A549 (cell line): Measurements from ENCODE around the gene PELI2. TPM values are rescaled to one million over a fixed set of nuclear protein-coding genes. Genes with fewer than 3 reads are reported as not detected.

ENCODE experiments used
- ATAC-seq, 2 experiments: fragments of 200-7000 bp in 1 of 2; fragments of >200 bp in 1 of 2; cut with Nextera tagmentation in 1 of 2; cut with Tn5 transposase in 1 of 2; 3 replicates each; pipeline versions ENCODE4 v1.8.0 to v1.9.1; 2018 to 2020; ENCODE audit warnings: mild to moderate bottlenecking in 1 of 2, moderate library complexity in 1 of 2
- CTCF ChIA-PET: fragments of 300-600 bp; sonication (Branson Sonifier 250); formaldehyde crosslinking; extraction: SDS; loops from one replicate; lab custom pipeline; 2021; ENCODE audit warnings: antibody characterized with exemption, inconsistent platforms; lab: Yijun Ruan, JAX
- POLR2A ChIA-PET: fragments of 350-600 bp; formaldehyde crosslinking; extraction: SDS; loops from one replicate; lab custom pipeline; 2021; ENCODE audit warnings: antibody characterized with exemption, inconsistent platforms; lab: Yijun Ruan, JAX
- DNase-seq, 2 experiments: peaks; one replicate each; pipeline versions ENCODE4 v3.0.0 to v3.0.0-alpha.2; 2011 to 2016; ENCODE audit warnings: low read depth in 1 of 2, low spot score in 1 of 2
- FAIRE-seq: peaks from 2 replicates; lab custom pipeline; 2011; peaks lifted over from hg19 to GRCh38; lab: Jason Lieb, UNC
- H3K27ac ChIP-seq, 2 experiments: fragments of >200 bp; sonication (Bioruptor Twin); formaldehyde crosslinking; 3 replicates each; pipeline ENCODE4 v1.5.1; 2016 to 2017
- H3K4me1 ChIP-seq: fragments of >200 bp; sonication (Bioruptor Twin); formaldehyde crosslinking; 3 replicates; pipeline ENCODE4 v1.6.1; 2016
- H3K4me2 ChIP-seq: fragments of >200 bp; sonication (Bioruptor Twin); formaldehyde crosslinking; 3 replicates; pipeline ENCODE4 v1.6.1; 2016
- H3K4me3 ChIP-seq: fragments of >200 bp; sonication (Bioruptor Twin); formaldehyde crosslinking; 3 replicates; pipeline ENCODE4 v1.5.1; 2016
- H3K9me3 ChIP-seq: fragments of >200 bp; sonication (Bioruptor Twin); formaldehyde crosslinking; 3 replicates; pipeline ENCODE4 v1.6.1; 2016
- BHLHE40 ChIP-seq: IDR thresholded peaks from 2 replicates; pipeline ENCODE4 v1.6.1; 2012; ENCODE audit warnings: low read depth, low read length, inconsistent platforms
- CBX2 ChIP-seq: fragments of 200-600 bp; sonication (generic); IDR thresholded peaks from 2 replicates; pipeline ENCODE4 v1.6.1; 2016; ENCODE audit warnings: low read depth, mild to moderate bottlenecking, borderline replicate concordance
- CHD2 ChIP-seq: fragments of 150-350 bp; IDR thresholded peaks from 2 replicates; pipeline ENCODE4 v1.6.1; 2014; ENCODE audit warnings: low read length; ENCODE audit not compliant: partially characterized antibody
- EP300 ChIP-seq, 2 experiments: fragments of >200 bp; sonication (Bioruptor Twin); formaldehyde crosslinking; IDR thresholded peaks; 2 replicates in 1 of 2; 3 replicates in 1 of 2; pipeline ENCODE4 v1.6.1; 2016 to 2017
- ESRRA ChIP-seq: fragments of 150-350 bp; IDR thresholded peaks from 2 replicates; pipeline ENCODE4 v1.6.1; 2014; ENCODE audit warnings: mild to moderate bottlenecking, low read length, borderline replicate concordance
- GATA3 ChIP-seq: IDR thresholded peaks from 2 replicates; pipeline ENCODE4 v1.6.1; 2012; ENCODE audit warnings: borderline replicate concordance
- HDAC2 ChIP-seq: fragments of 200-600 bp; sonication (generic); IDR thresholded peaks from 2 replicates; pipeline ENCODE4 v1.6.1; 2016
- HOXB13 ChIP-seq: fragments of 250-450 bp; sonication (Bioruptor Pico); IDR thresholded peaks from 2 replicates; pipeline ENCODE4 v1.5.0; 2020; ENCODE audit warnings: low read depth, mild to moderate bottlenecking, moderate library complexity
- KDM1A ChIP-seq: fragments of 200-600 bp; sonication (generic); IDR thresholded peaks from 2 replicates; pipeline ENCODE4 v1.6.1; 2016; ENCODE audit warnings: low read depth, mild to moderate bottlenecking
- KDM5A ChIP-seq: fragments of 200-600 bp; sonication (generic); IDR thresholded peaks from 2 replicates; pipeline ENCODE4 v1.6.1; 2016; ENCODE audit warnings: antibody characterized with exemption, mild to moderate bottlenecking
- MAFK ChIP-seq: fragments of 450-650 bp; IDR thresholded peaks from 2 replicates; pipeline ENCODE4 v1.6.1; 2014; ENCODE audit not compliant: partially characterized antibody
- MAZ ChIP-seq: fragments of 150-350 bp; IDR thresholded peaks from 2 replicates; pipeline ENCODE4 v1.6.1; 2014; ENCODE audit warnings: antibody characterized with exemption, low read depth, low read length, borderline replicate concordance
- NFE2L2 ChIP-seq: fragments of 150-350 bp; conservative IDR thresholded peaks from 2 replicates; pipeline ENCODE4 v1.6.1; 2014; ENCODE audit warnings: low read length
- RAD21 ChIP-seq, 2 experiments: fragments of >200 bp in 1 of 2; sonication (Bioruptor Twin) in 1 of 2; formaldehyde crosslinking in 1 of 2; IDR thresholded peaks in 1 of 2; conservative IDR thresholded peaks in 1 of 2; 2 replicates in 1 of 2; 3 replicates in 1 of 2; pipeline ENCODE4 v1.6.1; 2012 to 2018; ENCODE audit warnings: inconsistent platforms in 1 of 2
- RARB ChIP-seq: fragments of 250-450 bp; sonication (Bioruptor Pico); IDR thresholded peaks from 2 replicates; pipeline ENCODE4 v1.8.0; 2021; ENCODE audit warnings: mild to moderate bottlenecking, moderate library complexity
- RCOR1 ChIP-seq: fragments of 150-350 bp; IDR thresholded peaks from 2 replicates; pipeline ENCODE4 v1.6.1; 2014; ENCODE audit warnings: antibody characterized with exemption, low read length, low read depth
- RFX5 ChIP-seq: fragments of 450-650 bp; IDR thresholded peaks from 2 replicates; pipeline ENCODE4 v1.7.1; 2014; ENCODE audit warnings: antibody characterized with exemption, mild to moderate bottlenecking, moderate library complexity
- TP53 ChIP-seq: fragments of 250-450 bp; sonication (Bioruptor Pico); IDR thresholded peaks from 2 replicates; pipeline ENCODE4 v1.5.0; 2021; ENCODE audit warnings: mild to moderate bottlenecking, moderate library complexity
- ZC3H11A ChIP-seq: fragments of 450-650 bp; IDR thresholded peaks from 2 replicates; pipeline ENCODE4 v1.6.1; 2014; ENCODE audit warnings: antibody characterized with exemption, mild to moderate bottlenecking
- WGBS: methylation state at CpG from one replicate; pipeline ENCODE4 v1.1.6; 2017; ENCODE audit errors: missing lambda C conversion rate; 5-methylcytosine and 5-hydroxymethylcytosine counted together
- polyA plus RNA-seq, 4 experiments: library from polyadenylated mRNA; depleted of rRNA in 3 of 4; stranded (reverse); fragments of >200 nt; fragmentation: RNase III in 1 of 4; extraction: RNeasy Plus Mini Kit Qiagen cat#74134 plus additional on column Dnase treatment in 1 of 4; gene quantifications; 2 replicates in 3 of 4; 3 replicates in 1 of 4; pipeline ENCODE4 v1.2.3, GENCODE V29; 2011 to 2017
- TF ChIP-seq, protein P1 (sequence below): fragments of 250-450 bp; sonication (Bioruptor Pico); IDR thresholded peaks from 2 replicates; pipeline ENCODE4 v1.5.0; 2021; ENCODE audit warnings: mild to moderate bottlenecking, moderate library complexity, borderline replicate concordance
- TF ChIP-seq, protein P2 (sequence below): fragments of 450-650 bp; IDR thresholded peaks from 2 replicates; pipeline ENCODE4 v1.6.1; 2014; ENCODE audit warnings: antibody characterized with exemption
- TF ChIP-seq, protein P3 (sequence below): fragments of 150-350 bp; IDR thresholded peaks from 2 replicates; pipeline ENCODE4 v1.6.1; 2014; ENCODE audit warnings: low read depth, mild to moderate bottlenecking, low read length
- TF ChIP-seq, protein P4 (sequence below): fragments of >200 bp; sonication (Bioruptor Twin); formaldehyde crosslinking; IDR thresholded peaks from 3 replicates; pipeline ENCODE4 v1.6.1; 2016

The PELI2 gene
- polyA plus RNA-seq, 2 of the 4 experiments (the other 2 are of a cell fraction): 0.93 to 7.2 TPM

DNA sequence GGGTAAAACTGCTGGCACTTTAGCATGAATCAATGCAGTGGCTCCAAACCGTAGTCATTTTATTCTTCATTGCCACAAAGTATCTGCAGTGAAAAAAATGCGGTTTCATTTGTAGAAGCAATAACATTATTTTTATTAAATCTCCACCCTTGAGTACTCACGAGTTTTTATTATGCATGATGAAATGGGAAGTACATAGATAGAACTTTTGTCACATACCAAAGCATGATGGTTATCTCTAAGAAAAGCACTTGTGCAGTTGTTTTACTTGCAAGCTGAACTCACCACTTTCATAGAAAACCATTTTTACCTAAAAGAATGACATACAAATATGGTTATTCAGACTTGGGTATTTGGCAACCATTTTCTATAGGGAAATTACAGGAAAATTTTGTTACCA is 90.3 kb downstream of the PELI2 start:
- Histone ChIP-seq H3K27ac (no peak overlapping the region), H3K9me3 (no peaks in the 10 kb centered on the region), H3K4me1 (peaks cover 16% of the 10 kb centered on the region; the same call in 2 of the 3 replicates), H3K4me3 (no peak overlapping the region), H3K4me2 (no peak overlapping the region)
- ATAC-seq: no peak
- TF ChIP-seq ESRRA (no peak), CBX2 (no peak), MAFK (no peak), RFX5 (no peak), KDM5A (no peak)
- FAIRE-seq: no peak
- ChIA-PET POLR2A (no interaction called here), CTCF (no interaction called here)
- DNase-seq: no peak
- WGBS: 78% methylated on average over 3 of the region's 3 CpGs

DNA sequence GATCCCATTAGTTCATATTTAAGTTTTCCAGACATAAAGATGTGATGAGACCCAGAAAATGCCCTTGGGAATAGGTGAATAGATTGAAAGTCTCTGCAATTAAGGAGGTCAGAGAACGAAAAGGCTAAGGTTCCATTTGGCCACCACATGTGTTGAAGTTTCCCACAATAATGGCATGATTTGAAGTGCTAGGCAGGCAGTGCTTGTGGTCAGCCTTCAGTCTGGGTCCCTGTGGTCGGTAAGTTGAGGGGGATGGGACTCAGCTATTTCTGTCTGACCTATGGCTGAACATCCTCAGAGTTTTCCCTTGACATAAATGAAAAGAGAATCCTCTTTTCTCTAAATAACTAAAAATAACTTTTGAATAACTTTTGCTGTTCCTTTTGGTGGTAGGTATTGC is 92.4 kb downstream of the PELI2 start:
- H3K4me3 ChIP-seq: no peak overlapping the region
- ATAC-seq (no peak), DNase-seq (no peak), FAIRE-seq (no peak)
- H3K9me3 ChIP-seq: no peaks in the 10 kb centered on the region
- CTCF ChIA-PET: interaction anchor here (1.9 kb wide), 1 partner anchor 14 kb away, joined by 6 read pairs; no protein-coding TSS in a partner anchor
- H3K4me2 ChIP-seq: no peak overlapping the region
- peaks cover 13% of the 10 kb centered on the region; the same call in 2 of the 3 replicates for H3K4me1 ChIP-seq
- 79% methylated on average over 2 of the region's 2 CpGs for WGBS
- no peak for TF ChIP-seq HOXB13 (CRISPR knock-in tag)
- TF ChIP-seq CHD2: no peak
- TF ChIP-seq MAFK: no peak
- TF ChIP-seq RCOR1: no peak
- TF ChIP-seq BHLHE40: no peak
- no peak for TF ChIP-seq ZC3H11A
- TF ChIP-seq GATA3: no peak
- TF ChIP-seq RAD21 (conservative IDR thresholded peaks at IDR 0.05 in 1 of 2, IDR thresholded peaks at IDR 0.05 in 1 of 2): no peak
- TF ChIP-seq, protein P1, sequence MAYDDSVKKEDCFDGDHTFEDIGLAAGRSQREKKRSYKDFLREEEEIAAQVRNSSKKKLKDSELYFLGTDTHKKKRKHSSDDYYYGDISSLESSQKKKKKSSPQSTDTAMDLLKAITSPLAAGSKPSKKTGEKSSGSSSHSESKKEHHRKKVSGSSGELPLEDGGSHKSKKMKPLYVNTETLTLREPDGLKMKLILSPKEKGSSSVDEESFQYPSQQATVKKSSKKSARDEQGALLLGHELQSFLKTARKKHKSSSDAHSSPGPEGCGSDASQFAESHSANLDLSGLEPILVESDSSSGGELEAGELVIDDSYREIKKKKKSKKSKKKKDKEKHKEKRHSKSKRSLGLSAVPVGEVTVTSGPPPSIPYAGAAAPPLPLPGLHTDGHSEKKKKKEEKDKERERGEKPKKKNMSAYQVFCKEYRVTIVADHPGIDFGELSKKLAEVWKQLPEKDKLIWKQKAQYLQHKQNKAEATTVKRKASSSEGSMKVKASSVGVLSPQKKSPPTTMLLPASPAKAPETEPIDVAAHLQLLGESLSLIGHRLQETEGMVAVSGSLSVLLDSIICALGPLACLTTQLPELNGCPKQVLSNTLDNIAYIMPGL: no peak
- no peak for TF ChIP-seq TP53 (CRISPR knock-in tag)
- TF ChIP-seq RARB (CRISPR knock-in tag): no peak
- TF ChIP-seq, protein P2, sequence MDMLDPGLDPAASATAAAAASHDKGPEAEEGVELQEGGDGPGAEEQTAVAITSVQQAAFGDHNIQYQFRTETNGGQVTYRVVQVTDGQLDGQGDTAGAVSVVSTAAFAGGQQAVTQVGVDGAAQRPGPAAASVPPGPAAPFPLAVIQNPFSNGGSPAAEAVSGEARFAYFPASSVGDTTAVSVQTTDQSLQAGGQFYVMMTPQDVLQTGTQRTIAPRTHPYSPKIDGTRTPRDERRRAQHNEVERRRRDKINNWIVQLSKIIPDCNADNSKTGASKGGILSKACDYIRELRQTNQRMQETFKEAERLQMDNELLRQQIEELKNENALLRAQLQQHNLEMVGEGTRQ: no peak
- TF ChIP-seq KDM1A: no peak
- TF ChIP-seq, protein P3, sequence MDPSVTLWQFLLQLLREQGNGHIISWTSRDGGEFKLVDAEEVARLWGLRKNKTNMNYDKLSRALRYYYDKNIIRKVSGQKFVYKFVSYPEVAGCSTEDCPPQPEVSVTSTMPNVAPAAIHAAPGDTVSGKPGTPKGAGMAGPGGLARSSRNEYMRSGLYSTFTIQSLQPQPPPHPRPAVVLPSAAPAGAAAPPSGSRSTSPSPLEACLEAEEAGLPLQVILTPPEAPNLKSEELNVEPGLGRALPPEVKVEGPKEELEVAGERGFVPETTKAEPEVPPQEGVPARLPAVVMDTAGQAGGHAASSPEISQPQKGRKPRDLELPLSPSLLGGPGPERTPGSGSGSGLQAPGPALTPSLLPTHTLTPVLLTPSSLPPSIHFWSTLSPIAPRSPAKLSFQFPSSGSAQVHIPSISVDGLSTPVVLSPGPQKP: no peak
- TF ChIP-seq KDM5A: no peak
- TF ChIP-seq, all 56 proteins: peak for 0
- H3K27ac ChIP-seq: no peak overlapping the region
- POLR2A ChIA-PET: no interaction called here

DNA sequence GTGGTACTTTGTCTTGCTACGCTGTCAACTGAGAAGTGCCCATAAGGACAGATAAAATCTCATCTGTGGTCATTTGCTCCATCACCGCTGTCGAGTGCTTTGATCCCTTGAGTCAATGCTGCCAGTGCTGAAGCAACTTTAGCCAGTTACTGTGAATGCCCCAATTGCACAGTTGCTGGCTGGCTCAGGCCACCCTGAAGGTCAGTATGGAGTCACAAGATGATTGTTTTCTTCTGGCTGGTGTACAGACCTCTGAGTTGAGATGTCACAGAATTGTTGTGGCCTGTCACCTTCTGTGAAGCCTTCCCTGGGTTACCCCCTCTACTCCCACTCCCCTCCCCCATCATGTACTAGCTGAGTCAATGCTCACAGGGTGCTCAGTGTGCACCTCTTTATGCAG is 92.9 kb downstream of the PELI2 start:
- peaks cover 10% of the 10 kb centered on the region for H3K4me1 ChIP-seq
- no peaks in the 10 kb centered on the region for H3K9me3 ChIP-seq
- H3K4me2 ChIP-seq: no peak overlapping the region
- ChIA-PET POLR2A (no interaction called here), CTCF (interaction anchor here (1.0 to 1.9 kb wide), 4 partner anchors 11 to 773 kb away, joined by 3 to 6 read pairs (median 4); no protein-coding TSS in a partner anchor)
- H3K27ac ChIP-seq: no peak overlapping the region
- 81% methylated on average over 3 of the region's 3 CpGs for WGBS
- no peak for TF ChIP-seq NFE2L2
- no peak for TF ChIP-seq RARB (CRISPR knock-in tag)
- no peak for TF ChIP-seq MAZ
- TF ChIP-seq EP300 (IDR thresholded peaks at IDR 0.05): no peak
- no peak for TF ChIP-seq HDAC2
- TF ChIP-seq, protein P4, sequence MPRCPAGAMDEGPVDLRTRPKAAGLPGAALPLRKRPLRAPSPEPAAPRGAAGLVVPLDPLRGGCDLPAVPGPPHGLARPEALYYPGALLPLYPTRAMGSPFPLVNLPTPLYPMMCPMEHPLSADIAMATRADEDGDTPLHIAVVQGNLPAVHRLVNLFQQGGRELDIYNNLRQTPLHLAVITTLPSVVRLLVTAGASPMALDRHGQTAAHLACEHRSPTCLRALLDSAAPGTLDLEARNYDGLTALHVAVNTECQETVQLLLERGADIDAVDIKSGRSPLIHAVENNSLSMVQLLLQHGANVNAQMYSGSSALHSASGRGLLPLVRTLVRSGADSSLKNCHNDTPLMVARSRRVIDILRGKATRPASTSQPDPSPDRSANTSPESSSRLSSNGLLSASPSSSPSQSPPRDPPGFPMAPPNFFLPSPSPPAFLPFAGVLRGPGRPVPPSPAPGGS: no peak
- TF ChIP-seq, protein P1: no peak
- DNase-seq (no peak), FAIRE-seq (no peak), ATAC-seq (no peak)
- no peak overlapping the region for H3K4me3 ChIP-seq
